K562 (cell line): Measurements from ENCODE around the gene NUTM1. TPM values are rescaled to one million over a fixed set of nuclear protein-coding genes. Genes with fewer than 3 reads are reported as not detected.

Source experiments
- CBFA2T3 ChIP-seq: fragments of 450-650 bp; IDR thresholded peaks from 2 replicates; pipeline ENCODE4 v1.6.1; 2017
- DIDO1 ChIP-seq: fragments of 450-650 bp; IDR thresholded peaks from 2 replicates; pipeline ENCODE4 v1.6.1; 2016; ENCODE audit warnings: low read depth, missing biosample characterization, missing genetic modification characterization
- HNRNPL ChIP-seq: fragments of 200-400 bp; formaldehyde crosslinking; IDR thresholded peaks from 2 replicates; pipeline ENCODE4 v1.6.1; 2017; ENCODE audit warnings: low read depth, mild to moderate bottlenecking, low read length
- KHSRP ChIP-seq: fragments of 450-650 bp; IDR thresholded peaks from 2 replicates; pipeline ENCODE4 v1.6.1; 2017
- NFE2L1 ChIP-seq: fragments of 450-650 bp; IDR thresholded peaks from 2 replicates; pipeline ENCODE4 v1.6.1; 2016; ENCODE audit warnings: missing genetic modification characterization, low read depth, mild to moderate bottlenecking, missing compliant biosample characterization, moderate library complexity, borderline replicate concordance
- TOE1 ChIP-seq, 2 experiments: fragments of 450-650 bp in 1 of 2; sonication (generic) in 1 of 2; formaldehyde crosslinking in 1 of 2; IDR thresholded peaks; 2 replicates each; pipeline versions ENCODE4 v1.7.1 to v1.8.0; 2016 to 2022; ENCODE audit warnings: borderline replicate concordance in 2 of 2, mild to moderate bottlenecking in 2 of 2, antibody characterized with exemption in 1 of 2, inconsistent platforms in 1 of 2, low read depth in 1 of 2, missing genetic modification reagents in 1 of 2, moderate library complexity in 1 of 2
- ZKSCAN8 ChIP-seq: fragments of 200-800 bp; sonication (Bioruptor generic); IDR thresholded peaks from 2 replicates; pipeline ENCODE4 v1.6.1; 2016; ENCODE audit warnings: missing genetic modification characterization, missing compliant biosample characterization
- polyA plus RNA-seq, 8 experiments: library from polyadenylated mRNA; depleted of rRNA in 4 of 8; stranded (reverse) in 5 of 8; unstranded in 3 of 8; fragments of >200 nt; fragmentation: Nextera tagmentation in 2 of 8; fragmentation: Illumina TruSeq in 1 of 8; extraction: Ambion mirVana in 2 of 8; extraction: Trizol in 1 of 8; gene quantifications; 2 replicates each; pipeline versions ENCODE4 v1.2.1 to v1.2.3, GENCODE V29; 2011 to 2014; ENCODE audit warnings: inconsistent platforms in 1 of 8, missing spikeins in 1 of 8
- total RNA-seq, 7 experiments: library from RNA; depleted of rRNA in 6 of 7; stranded (reverse); fragments of >200 nt in 6 of 7; fragmentation: Illumina TruSeq in 2 of 7; extraction: Trizol in 2 of 7; gene quantifications; 2 replicates each; pipeline versions ENCODE4 v1.2.1 to v1.2.3, GENCODE V29; 2011 to 2021; ENCODE audit warnings: low replicate concordance in 1 of 7
- TF ChIP-seq, protein P1 (sequence below): fragments of 250-450 bp; sonication (Bioruptor Pico); IDR thresholded peaks from 2 replicates; pipeline ENCODE4 v1.4.0; 2020
- TF ChIP-seq, protein P2 (sequence below), 2 experiments: fragments of 150-350 bp in 1 of 2; IDR thresholded peaks; 2 replicates each; pipeline ENCODE4 v1.6.1; 2012 to 2016; ENCODE audit warnings: low read depth in 2 of 2, low read length in 2 of 2, mild to moderate bottlenecking in 1 of 2, moderate library complexity in 1 of 2
- TF ChIP-seq, protein P3 (sequence below): fragments of 450-650 bp; IDR thresholded peaks from 2 replicates; pipeline ENCODE4 v1.6.1; 2017; ENCODE audit warnings: antibody characterized with exemption
- TF ChIP-seq, protein P4 (sequence below): conservative IDR thresholded peaks from 2 replicates; pipeline ENCODE4 v1.6.1; 2011; ENCODE audit warnings: low read depth, mild to moderate bottlenecking, low read length; ENCODE audit not compliant: control insufficient read depth
- TF ChIP-seq, protein P5 (sequence below): sonication (generic); IDR thresholded peaks from 2 replicates; pipeline ENCODE4 v1.6.1; 2016
- TF ChIP-seq, protein P6 (sequence below): fragments of 250-450 bp; sonication (Bioruptor Pico); IDR thresholded peaks from 2 replicates; pipeline ENCODE4 v1.4.0; 2020; ENCODE audit warnings: mild to moderate bottlenecking, moderate library complexity

The NUTM1 gene
- total and polyA plus RNA-seq, 9 of the 15 experiments (the other 6 are each of a cell fraction or from before 2014, with no cell fraction given), result 0.01 to 0.05 (median 0.04) TPM; not detected in 4

DNA sequence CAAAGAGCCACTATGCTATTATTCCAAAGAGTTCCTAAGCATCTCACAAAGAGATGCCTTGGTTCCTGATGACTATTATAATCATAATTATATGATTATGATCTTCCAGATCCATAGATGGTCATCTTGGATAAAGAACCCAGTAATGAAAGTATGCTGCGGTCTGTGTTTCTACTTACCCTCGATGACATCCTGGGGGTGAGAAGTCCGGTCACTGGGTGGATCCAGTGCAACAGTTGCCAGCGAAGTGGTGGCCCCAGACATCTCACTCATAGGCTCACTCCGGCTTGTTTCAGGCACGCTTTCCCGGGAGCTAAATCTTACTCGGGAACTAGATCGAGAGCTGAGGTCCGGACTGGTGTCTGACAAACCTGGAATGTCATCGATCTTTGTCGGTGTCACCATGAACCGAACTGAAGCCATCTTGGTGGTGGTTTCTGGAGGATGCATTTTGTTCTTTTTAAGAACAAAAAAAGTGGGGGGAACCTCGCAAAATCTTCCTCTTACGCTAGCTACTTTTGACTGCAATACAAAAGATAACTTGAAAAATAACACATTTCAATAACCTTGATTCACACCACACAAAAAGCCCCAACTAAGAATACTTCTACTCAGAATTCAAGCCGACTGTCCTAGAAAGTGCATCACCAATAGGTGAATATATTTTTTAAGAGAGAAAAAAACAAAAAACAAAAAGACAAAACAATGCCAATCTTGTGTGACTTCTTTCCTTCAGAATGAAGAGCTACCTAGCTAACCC, 6.7 kb upstream of the NUTM1 start (continued):
- TF ChIP-seq DIDO1 (tag) (no peak), NFE2L1 (tag) (no peak), HNRNPL (no peak), KHSRP (no peak), CBFA2T3 (no peak), ZKSCAN8 (no peak), TOE1 (IDR thresholded peaks at IDR 0.05; ENCODE audit: borderline replicate concordance) (no peak), TOE1 (CRISPR knock-in tag; IDR thresholded peaks at IDR 0.05; ENCODE audit: borderline replicate concordance, low read depth) (no peak)
- TF ChIP-seq, protein P1, sequence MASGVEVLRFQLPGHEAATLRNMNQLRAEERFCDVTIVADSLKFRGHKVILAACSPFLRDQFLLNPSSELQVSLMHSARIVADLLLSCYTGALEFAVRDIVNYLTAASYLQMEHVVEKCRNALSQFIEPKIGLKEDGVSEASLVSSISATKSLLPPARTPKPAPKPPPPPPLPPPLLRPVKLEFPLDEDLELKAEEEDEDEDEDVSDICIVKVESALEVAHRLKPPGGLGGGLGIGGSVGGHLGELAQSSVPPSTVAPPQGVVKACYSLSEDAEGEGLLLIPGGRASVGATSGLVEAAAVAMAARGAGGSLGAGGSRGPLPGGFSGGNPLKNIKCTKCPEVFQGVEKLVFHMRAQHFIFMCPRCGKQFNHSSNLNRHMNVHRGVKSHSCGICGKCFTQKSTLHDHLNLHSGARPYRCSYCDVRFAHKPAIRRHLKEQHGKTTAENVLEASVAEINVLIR (CRISPR knock-in tag), result peak; percentile 50; the same call in 1 of the 2 replicates
- TF ChIP-seq, protein P2, sequence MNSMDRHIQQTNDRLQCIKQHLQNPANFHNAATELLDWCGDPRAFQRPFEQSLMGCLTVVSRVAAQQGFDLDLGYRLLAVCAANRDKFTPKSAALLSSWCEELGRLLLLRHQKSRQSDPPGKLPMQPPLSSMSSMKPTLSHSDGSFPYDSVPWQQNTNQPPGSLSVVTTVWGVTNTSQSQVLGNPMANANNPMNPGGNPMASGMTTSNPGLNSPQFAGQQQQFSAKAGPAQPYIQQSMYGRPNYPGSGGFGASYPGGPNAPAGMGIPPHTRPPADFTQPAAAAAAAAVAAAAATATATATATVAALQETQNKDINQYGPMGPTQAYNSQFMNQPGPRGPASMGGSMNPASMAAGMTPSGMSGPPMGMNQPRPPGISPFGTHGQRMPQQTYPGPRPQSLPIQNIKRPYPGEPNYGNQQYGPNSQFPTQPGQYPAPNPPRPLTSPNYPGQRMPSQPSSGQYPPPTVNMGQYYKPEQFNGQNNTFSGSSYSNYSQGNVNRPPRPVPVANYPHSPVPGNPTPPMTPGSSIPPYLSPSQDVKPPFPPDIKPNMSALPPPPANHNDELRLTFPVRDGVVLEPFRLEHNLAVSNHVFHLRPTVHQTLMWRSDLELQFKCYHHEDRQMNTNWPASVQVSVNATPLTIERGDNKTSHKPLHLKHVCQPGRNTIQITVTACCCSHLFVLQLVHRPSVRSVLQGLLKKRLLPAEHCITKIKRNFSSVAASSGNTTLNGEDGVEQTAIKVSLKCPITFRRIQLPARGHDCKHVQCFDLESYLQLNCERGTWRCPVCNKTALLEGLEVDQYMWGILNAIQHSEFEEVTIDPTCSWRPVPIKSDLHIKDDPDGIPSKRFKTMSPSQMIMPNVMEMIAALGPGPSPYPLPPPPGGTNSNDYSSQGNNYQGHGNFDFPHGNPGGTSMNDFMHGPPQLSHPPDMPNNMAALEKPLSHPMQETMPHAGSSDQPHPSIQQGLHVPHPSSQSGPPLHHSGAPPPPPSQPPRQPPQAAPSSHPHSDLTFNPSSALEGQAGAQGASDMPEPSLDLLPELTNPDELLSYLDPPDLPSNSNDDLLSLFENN (IDR thresholded peaks at IDR 0.05; ENCODE audit: low read depth in 2 of 2, low read length in 2 of 2), result no peak
- TF ChIP-seq, protein P3, sequence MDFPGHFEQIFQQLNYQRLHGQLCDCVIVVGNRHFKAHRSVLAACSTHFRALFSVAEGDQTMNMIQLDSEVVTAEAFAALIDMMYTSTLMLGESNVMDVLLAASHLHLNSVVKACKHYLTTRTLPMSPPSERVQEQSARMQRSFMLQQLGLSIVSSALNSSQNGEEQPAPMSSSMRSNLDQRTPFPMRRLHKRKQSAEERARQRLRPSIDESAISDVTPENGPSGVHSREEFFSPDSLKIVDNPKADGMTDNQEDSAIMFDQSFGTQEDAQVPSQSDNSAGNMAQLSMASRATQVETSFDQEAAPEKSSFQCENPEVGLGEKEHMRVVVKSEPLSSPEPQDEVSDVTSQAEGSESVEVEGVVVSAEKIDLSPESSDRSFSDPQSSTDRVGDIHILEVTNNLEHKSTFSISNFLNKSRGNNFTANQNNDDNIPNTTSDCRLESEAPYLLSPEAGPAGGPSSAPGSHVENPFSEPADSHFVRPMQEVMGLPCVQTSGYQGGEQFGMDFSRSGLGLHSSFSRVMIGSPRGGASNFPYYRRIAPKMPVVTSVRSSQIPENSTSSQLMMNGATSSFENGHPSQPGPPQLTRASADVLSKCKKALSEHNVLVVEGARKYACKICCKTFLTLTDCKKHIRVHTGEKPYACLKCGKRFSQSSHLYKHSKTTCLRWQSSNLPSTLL, result no peak
- TF ChIP-seq, protein P4, sequence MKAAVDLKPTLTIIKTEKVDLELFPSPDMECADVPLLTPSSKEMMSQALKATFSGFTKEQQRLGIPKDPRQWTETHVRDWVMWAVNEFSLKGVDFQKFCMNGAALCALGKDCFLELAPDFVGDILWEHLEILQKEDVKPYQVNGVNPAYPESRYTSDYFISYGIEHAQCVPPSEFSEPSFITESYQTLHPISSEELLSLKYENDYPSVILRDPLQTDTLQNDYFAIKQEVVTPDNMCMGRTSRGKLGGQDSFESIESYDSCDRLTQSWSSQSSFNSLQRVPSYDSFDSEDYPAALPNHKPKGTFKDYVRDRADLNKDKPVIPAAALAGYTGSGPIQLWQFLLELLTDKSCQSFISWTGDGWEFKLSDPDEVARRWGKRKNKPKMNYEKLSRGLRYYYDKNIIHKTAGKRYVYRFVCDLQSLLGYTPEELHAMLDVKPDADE, result no peak
- TF ChIP-seq, protein P5, sequence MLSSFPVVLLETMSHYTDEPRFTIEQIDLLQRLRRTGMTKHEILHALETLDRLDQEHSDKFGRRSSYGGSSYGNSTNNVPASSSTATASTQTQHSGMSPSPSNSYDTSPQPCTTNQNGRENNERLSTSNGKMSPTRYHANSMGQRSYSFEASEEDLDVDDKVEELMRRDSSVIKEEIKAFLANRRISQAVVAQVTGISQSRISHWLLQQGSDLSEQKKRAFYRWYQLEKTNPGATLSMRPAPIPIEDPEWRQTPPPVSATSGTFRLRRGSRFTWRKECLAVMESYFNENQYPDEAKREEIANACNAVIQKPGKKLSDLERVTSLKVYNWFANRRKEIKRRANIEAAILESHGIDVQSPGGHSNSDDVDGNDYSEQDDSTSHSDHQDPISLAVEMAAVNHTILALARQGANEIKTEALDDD, result no peak
- TF ChIP-seq, protein P6, sequence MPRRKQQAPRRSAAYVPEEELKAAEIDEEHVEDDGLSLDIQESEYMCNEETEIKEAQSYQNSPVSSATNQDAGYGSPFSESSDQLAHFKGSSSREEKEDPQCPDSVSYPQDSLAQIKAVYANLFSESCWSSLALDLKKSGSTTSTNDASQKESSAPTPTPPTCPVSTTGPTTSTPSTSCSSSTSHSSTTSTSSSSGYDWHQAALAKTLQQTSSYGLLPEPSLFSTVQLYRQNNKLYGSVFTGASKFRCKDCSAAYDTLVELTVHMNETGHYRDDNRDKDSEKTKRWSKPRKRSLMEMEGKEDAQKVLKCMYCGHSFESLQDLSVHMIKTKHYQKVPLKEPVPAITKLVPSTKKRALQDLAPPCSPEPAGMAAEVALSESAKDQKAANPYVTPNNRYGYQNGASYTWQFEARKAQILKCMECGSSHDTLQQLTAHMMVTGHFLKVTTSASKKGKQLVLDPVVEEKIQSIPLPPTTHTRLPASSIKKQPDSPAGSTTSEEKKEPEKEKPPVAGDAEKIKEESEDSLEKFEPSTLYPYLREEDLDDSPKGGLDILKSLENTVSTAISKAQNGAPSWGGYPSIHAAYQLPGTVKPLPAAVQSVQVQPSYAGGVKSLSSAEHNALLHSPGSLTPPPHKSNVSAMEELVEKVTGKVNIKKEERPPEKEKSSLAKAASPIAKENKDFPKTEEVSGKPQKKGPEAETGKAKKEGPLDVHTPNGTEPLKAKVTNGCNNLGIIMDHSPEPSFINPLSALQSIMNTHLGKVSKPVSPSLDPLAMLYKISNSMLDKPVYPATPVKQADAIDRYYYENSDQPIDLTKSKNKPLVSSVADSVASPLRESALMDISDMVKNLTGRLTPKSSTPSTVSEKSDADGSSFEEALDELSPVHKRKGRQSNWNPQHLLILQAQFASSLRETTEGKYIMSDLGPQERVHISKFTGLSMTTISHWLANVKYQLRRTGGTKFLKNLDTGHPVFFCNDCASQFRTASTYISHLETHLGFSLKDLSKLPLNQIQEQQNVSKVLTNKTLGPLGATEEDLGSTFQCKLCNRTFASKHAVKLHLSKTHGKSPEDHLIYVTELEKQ (CRISPR knock-in tag), result 0 out of 2 replicates have a peak, but pooled peaks have one; percentile 34
